A549 (cell line): ENCODE measurements around the gene ATP6V0A1.

Experiments used
- CHD2 ChIP-seq: fragments of 150-350 bp; IDR thresholded peaks from 2 replicates; pipeline ENCODE4 v1.6.1; 2014; ENCODE audit warnings: low read length; ENCODE audit not compliant: partially characterized antibody
- CTCF ChIP-seq: fragments of >200 bp; sonication (Bioruptor Twin); formaldehyde crosslinking; IDR thresholded peaks from 3 replicates; pipeline ENCODE4 v1.5.1; 2016
- FOSB ChIP-seq: fragments of 250-450 bp; sonication (Bioruptor Pico); IDR thresholded peaks from 2 replicates; pipeline ENCODE4 v1.5.0; 2020; ENCODE audit warnings: mild to moderate bottlenecking, moderate library complexity
- HOXA7 ChIP-seq: fragments of 250-450 bp; sonication (Bioruptor Pico); IDR thresholded peaks from 2 replicates; pipeline ENCODE4 v1.5.0; 2020; ENCODE audit warnings: mild to moderate bottlenecking, moderate library complexity
- MYC ChIP-seq: IDR thresholded peaks from 2 replicates; pipeline ENCODE4 v1.6.1; 2012; ENCODE audit warnings: mild to moderate bottlenecking, inconsistent platforms, low read length, improper control_type of control experiment, borderline replicate concordance
- POLR2A ChIP-seq: IDR thresholded peaks from 2 replicates; pipeline ENCODE4 v1.6.1; 2012; ENCODE audit warnings: mild to moderate bottlenecking, low read length
- RAD21 ChIP-seq, 2 experiments: fragments of >200 bp in 1 of 2; sonication (Bioruptor Twin) in 1 of 2; formaldehyde crosslinking in 1 of 2; IDR thresholded peaks in 1 of 2; conservative IDR thresholded peaks in 1 of 2; 2 replicates in 1 of 2; 3 replicates in 1 of 2; pipeline ENCODE4 v1.6.1; 2012 to 2018; ENCODE audit warnings: inconsistent platforms in 1 of 2
- RCOR1 ChIP-seq: fragments of 150-350 bp; IDR thresholded peaks from 2 replicates; pipeline ENCODE4 v1.6.1; 2014; ENCODE audit warnings: antibody characterized with exemption, low read length, low read depth
- REST ChIP-seq: fragments of 200-600 bp; sonication (generic); IDR thresholded peaks from 2 replicates; pipeline ENCODE4 v1.6.1; 2016; ENCODE audit warnings: antibody characterized with exemption, mild to moderate bottlenecking, moderate library complexity
- RFX5 ChIP-seq: fragments of 450-650 bp; IDR thresholded peaks from 2 replicates; pipeline ENCODE4 v1.7.1; 2014; ENCODE audit warnings: antibody characterized with exemption, mild to moderate bottlenecking, moderate library complexity
- USF2 ChIP-seq: fragments of 450-650 bp; IDR thresholded peaks from 2 replicates; pipeline ENCODE4 v1.6.1; 2014; ENCODE audit warnings: antibody characterized with exemption

- TF ChIP-seq CTCF (no peak), CHD2 (no peak), FOSB (CRISPR knock-in tag) (no peak), POLR2A (peak; percentile 88), USF2 (no peak), RFX5 (no peak), RAD21 (conservative IDR thresholded peaks at IDR 0.05 in 1 of 2, IDR thresholded peaks at IDR 0.05 in 1 of 2) (no peak), HOXA7 (CRISPR knock-in tag) (no peak), REST (no peak), RCOR1 (no peak), MYC (no peak)
Observed at GRCh38 chr17:42554250-42555121, 95.8 kb downstream of the ATP6V0A1 start.
